ENCODE results near the gene ANGEL2. TPM values are rescaled to one million over a fixed set of nuclear protein-coding genes. Genes with fewer than 3 reads are reported as not detected.
"Not testable (repeated sequence)": the region's sequence is repeated elsewhere in the genome, so short reads cannot be mapped to it uniquely, and the experiment has no call there.

ANGEL2 gene
- total and polyA plus RNA-seq, 12 donors, result 6.1 to 22.0 (median 18.6) TPM

DNA sequence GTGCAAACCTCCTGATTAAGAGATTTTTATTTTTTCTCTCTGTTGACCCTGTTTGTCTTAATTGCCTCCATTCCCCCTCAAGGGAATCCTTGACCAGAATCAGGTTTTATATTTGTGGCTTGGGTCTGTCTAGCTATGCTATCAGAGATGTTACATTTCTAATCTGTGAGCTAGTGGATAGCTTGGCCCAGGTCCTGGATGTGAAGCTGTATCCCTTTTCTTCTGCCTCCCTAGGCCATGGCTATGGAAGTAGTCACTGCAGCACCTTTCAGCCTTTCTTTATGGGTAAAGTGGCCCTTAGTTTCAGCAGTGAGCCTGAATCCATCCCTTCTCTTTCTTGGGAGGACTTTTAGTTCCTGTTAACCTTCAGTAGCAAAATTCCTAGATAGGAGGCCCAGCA lies 17.0 kb upstream of the ANGEL2 start:
- Histone ChIP-seq H3K27ac (no peak overlapping the region), H3K9me3 (no peaks in the 10 kb centered on the region), H3K4me3 (no peak overlapping the region), H3K36me3 (no peaks in the 10 kb centered on the region), H3K4me1 (no peaks in the 10 kb centered on the region), H3K27me3 (peaks cover 0 to 68% (median 43%) of the 10 kb centered on the region in 7 donors)
- TF ChIP-seq, protein P1, sequence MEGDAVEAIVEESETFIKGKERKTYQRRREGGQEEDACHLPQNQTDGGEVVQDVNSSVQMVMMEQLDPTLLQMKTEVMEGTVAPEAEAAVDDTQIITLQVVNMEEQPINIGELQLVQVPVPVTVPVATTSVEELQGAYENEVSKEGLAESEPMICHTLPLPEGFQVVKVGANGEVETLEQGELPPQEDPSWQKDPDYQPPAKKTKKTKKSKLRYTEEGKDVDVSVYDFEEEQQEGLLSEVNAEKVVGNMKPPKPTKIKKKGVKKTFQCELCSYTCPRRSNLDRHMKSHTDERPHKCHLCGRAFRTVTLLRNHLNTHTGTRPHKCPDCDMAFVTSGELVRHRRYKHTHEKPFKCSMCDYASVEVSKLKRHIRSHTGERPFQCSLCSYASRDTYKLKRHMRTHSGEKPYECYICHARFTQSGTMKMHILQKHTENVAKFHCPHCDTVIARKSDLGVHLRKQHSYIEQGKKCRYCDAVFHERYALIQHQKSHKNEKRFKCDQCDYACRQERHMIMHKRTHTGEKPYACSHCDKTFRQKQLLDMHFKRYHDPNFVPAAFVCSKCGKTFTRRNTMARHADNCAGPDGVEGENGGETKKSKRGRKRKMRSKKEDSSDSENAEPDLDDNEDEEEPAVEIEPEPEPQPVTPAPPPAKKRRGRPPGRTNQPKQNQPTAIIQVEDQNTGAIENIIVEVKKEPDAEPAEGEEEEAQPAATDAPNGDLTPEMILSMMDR (IDR thresholded peaks at IDR 0.05), result no peak
- no peak for DNase-seq
- ATAC-seq, result no peak
- intact Hi-C loops (cut with DNase I), result no loop called here

DNA sequence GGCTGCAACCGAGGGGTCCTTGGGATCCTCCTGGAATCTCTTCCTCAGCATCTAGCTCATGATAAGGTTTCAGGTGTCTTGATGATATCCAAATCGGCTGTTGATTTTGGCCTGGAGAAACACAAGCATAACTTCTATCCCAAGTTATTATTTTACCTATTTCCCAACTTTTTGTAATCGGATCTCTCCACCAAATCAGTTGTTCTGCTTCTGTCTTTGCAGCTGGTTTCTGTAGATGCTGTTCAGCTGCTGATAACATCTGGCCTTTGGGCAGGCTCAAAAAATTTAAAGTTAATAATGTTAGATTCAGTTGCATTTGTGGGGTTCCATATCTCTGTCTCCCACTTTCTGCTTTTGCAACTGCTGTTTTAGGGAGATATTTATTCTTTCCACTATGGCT lies 11.4 kb upstream of the ANGEL2 start:
- H3K9me3 ChIP-seq; ATAC-seq; DNase-seq; H3K27ac ChIP-seq; H3K4me3 ChIP-seq; intact Hi-C loops (cut with DNase I); H3K36me3 ChIP-seq; H3K4me1 ChIP-seq: not testable (repeated sequence)
- WGBS, 2 donors, result 70 to 80% methylated on average over 3 of the region's 3 CpGs
- H3K27me3 ChIP-seq, result peaks cover 0 to 61% (median 28%) of the 10 kb centered on the region in 7 donors

DNA sequence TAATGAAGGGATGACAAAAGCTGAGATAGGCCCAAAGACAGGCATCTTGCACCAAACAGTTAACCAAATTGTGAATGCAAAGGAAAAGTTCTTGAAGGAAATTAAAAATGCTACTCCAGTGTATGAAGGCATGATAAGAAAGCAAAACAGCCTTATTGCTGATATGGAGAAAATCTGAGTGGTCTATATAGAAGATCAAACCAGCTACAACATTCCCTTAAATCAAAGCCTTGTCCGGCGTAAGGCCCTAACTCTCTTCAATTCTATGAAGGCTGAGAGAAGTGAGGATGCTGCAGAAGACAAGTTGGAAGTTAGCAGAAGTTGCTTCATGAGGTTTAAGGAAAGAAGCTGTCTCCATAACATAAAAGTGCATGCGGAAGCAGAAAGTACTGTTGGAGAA lies 4.3 kb upstream of the ANGEL2 start:
- intact Hi-C loops (cut with DNase I), result no loop called here
- WGBS, 2 donors, result 96 to 97% methylated on average over 3 of the region's 3 CpGs
- DNase-seq, result no peak

DNA sequence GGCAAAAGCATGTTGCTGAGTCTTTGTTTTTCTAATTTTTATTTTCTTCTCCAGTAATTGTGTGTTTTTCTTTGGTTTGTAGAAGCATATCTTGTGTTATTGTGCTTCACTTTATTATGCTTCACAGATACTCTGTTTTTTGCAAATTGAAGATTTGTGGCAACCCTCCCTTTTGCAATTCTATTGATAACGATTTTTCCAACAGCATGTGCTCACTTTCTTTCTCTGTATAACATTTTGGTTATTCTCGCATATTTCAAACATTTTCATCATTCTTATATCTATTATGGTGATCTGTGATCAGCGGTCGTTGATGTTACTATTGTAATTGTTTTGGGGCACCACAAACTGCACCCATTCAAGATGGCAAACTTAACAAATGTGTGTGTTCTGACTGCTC lies 3.8 kb upstream of the ANGEL2 start:
- Histone ChIP-seq H3K27me3 (peaks cover 0 to 20% (median 10%) of the 10 kb centered on the region in 7 donors), H3K4me3 (no peak overlapping the region), H3K27ac (no peak overlapping the region), H3K36me3 (no peaks in the 10 kb centered on the region), H3K4me1 (peaks cover 0 to 11% (median 6%) of the 10 kb centered on the region in 9 donors), H3K9me3 (no peaks in the 10 kb centered on the region)
- TF ChIP-seq, protein P1 (IDR thresholded peaks at IDR 0.05), result no peak
- 91% methylated on average over 4 of the region's 4 CpGs for WGBS, 2 donors
- DNase-seq, result no peak
- ATAC-seq, result no peak
- intact Hi-C loops (cut with DNase I), result no loop called here

More for the DNA sequence above, 4.3 kb upstream of the ANGEL2 start:
- peaks cover 0 to 7% (median 4%) of the 10 kb centered on the region in 9 donors for H3K4me1 ChIP-seq
- H3K27me3 ChIP-seq, result peaks cover 0 to 26% (median 11%) of the 10 kb centered on the region in 7 donors
- no peak overlapping the region for H3K27ac ChIP-seq
- H3K36me3 ChIP-seq, result no peaks in the 10 kb centered on the region
- TF ChIP-seq, protein P1 (IDR thresholded peaks at IDR 0.05), result no peak
- no peak overlapping the region for H3K4me3 ChIP-seq
- H3K9me3 ChIP-seq, result no peaks in the 10 kb centered on the region
- ATAC-seq, result no peak

DNA sequence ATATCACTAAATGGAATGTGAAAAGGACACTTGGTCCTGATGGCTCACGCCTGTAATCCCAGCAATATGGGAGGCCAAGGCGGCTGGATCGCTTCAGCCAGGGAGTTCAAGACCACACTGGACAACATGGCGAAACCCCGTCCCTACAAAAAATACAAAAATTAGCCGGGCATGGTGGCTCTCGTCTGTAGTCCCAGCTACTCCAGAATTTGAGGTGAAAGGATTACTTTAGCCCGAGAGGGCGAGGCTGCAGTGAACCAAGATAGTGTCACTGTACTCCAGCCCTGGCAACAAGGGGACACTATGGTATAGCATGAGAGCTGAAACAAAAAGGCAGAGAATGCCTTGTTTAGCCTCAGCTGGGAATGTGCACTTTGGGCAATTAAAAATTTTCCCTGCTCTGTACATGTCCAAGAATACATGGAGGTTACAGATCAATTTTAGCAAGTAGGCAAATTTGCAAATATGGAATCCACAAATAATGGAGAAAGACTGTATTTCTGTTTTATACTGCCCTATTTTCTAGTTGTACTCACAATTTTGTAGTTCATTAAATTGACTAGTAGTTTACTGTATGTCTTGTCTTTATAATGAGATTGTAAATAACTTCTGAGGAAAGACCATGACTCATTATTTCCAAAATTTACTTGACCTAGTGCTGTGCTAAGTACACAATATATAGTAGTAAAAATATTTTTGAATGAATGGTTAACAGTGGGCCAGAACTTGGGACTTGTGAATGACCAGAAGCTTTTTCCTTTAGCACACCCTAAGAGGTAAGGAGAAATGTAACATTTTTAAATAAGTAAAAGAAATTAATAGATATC lies 2.0 kb upstream of the ANGEL2 start:
- Histone ChIP-seq H3K4me3 (no peak overlapping the region), H3K4me1 (peaks cover 0 to 22% (median 17%) of the 10 kb centered on the region in 9 donors), H3K27ac (no peak overlapping the region), H3K9me3 (no peaks in the 10 kb centered on the region), H3K36me3 (peaks cover 0 to 7% (median 0%) of the 10 kb centered on the region in 9 donors), H3K27me3 (peaks cover 0 to 4% (median 2%) of the 10 kb centered on the region in 7 donors)
- intact Hi-C loops (cut with DNase I), result no loop called here
- ATAC-seq (no peak), DNase-seq (no peak)
- 95 to 98% methylated on average over 9 of the region's 9 CpGs for WGBS, 2 donors
- TF ChIP-seq, protein P1 (IDR thresholded peaks at IDR 0.05), result no peak
